Panc1 (cell line): ENCODE data around the gene TESK1.

Source experiments
- POLR2AphosphoS5 ChIP-seq: IDR thresholded peaks from 2 replicates; pipeline ENCODE4 v1.6.1; 2012; ENCODE audit warnings: mild to moderate bottlenecking, low read depth, low read length, moderate library complexity
- TF ChIP-seq, protein P1 (sequence below): fragments of 450-650 bp; IDR thresholded peaks from 2 replicates; pipeline ENCODE4 v1.5.1; 2017; ENCODE audit warnings: mild to moderate bottlenecking

DNA sequence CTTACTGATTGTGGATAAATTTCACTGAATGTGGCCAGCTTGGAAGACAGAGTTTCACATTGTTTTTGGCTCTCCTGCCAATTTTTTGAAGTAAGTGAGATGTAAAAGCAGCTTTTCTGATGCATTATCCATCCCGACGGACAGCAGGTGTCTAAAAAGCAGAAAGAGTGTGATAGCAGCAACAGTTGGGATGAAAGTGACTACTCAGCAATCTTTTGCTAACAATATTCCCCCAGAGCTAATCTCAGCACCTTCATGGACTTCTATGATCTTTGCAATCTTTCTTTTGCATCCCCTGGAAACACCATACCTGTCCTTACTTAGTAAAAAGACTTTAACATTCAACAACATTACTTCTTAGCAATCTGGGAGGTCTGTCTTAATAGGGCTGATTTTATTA is 7.8 kb downstream of the TESK1 start:
- TF ChIP-seq, protein P1, sequence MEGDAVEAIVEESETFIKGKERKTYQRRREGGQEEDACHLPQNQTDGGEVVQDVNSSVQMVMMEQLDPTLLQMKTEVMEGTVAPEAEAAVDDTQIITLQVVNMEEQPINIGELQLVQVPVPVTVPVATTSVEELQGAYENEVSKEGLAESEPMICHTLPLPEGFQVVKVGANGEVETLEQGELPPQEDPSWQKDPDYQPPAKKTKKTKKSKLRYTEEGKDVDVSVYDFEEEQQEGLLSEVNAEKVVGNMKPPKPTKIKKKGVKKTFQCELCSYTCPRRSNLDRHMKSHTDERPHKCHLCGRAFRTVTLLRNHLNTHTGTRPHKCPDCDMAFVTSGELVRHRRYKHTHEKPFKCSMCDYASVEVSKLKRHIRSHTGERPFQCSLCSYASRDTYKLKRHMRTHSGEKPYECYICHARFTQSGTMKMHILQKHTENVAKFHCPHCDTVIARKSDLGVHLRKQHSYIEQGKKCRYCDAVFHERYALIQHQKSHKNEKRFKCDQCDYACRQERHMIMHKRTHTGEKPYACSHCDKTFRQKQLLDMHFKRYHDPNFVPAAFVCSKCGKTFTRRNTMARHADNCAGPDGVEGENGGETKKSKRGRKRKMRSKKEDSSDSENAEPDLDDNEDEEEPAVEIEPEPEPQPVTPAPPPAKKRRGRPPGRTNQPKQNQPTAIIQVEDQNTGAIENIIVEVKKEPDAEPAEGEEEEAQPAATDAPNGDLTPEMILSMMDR: no peak
- no peak for TF ChIP-seq POLR2AphosphoS5
